H1 (cell line): ENCODE measurements around the gene RAB10. TPM values are rescaled to one million over a fixed set of nuclear protein-coding genes. Genes with fewer than 3 reads are reported as not detected.

Source experiments
- RNF2 ChIP-seq: fragments of 200-900, 300-1000 bp; sonication (generic); IDR thresholded peaks from 2 replicates; pipeline ENCODE4 v1.7.1; 2016; ENCODE audit warnings: borderline replicate concordance, low read depth, mild to moderate bottlenecking, antibody characterized with exemption, low read length; ENCODE audit not compliant: poor library complexity, severe bottlenecking; ENCODE audit errors: missing control alignments
- USF2 ChIP-seq: IDR thresholded peaks from 2 replicates; pipeline ENCODE4 v1.6.1; 2011; ENCODE audit warnings: low read length, improper control_type of control experiment
- polyA plus RNA-seq, 7 experiments: library from polyadenylated mRNA; depleted of rRNA in 3 of 7; stranded (reverse) in 5 of 7; unstranded in 2 of 7; fragments of >200 nt in 5 of 7; fragments of 200-250 nt in 2 of 7; gene quantifications; 1 replicate in 5 of 7; 2 replicates in 1 of 7; 4 replicates in 1 of 7; pipeline versions ENCODE4 v1.2.1 to v1.2.3, GENCODE V29; 2011 to 2013; ENCODE audit warnings: missing spikeins in 2 of 7, mixed read lengths in 2 of 7
- total RNA-seq: library from RNA; stranded (reverse); fragmentation: NEBNext Ultra II Directional; extraction: Animal tissue kit (Norgen Biotek cat#: 25700); gene quantifications from 2 replicates; pipeline ENCODE4 v1.2.1, GENCODE V29; 2021

Gene RAB10
- total and polyA plus RNA-seq, 2 of the 8 experiments (the other 6 are each of a cell fraction or from before 2014, with no cell fraction given), result 42.6 to 136 TPM

- TF ChIP-seq USF2, result no peak
- no peak for TF ChIP-seq RNF2
- TF ChIP-seq, all 59 proteins: peak for 0
Observed at GRCh38 chr2:26067980-26068507, 34.2 kb downstream of the RAB10 start (continued).
